Epithelial cell of umbilical artery (primary cell): ENCODE data around the gene SLC9A5. TPM values are rescaled to one million over a fixed set of nuclear protein-coding genes. Genes with fewer than 3 reads are reported as not detected.

ENCODE experiments used
- total RNA-seq: library from RNA; depleted of rRNA; stranded (reverse); fragments of >200 nt; gene quantifications from 2 replicates; pipeline ENCODE4 v1.2.3, GENCODE V29; 2014

Gene SLC9A5
- total RNA-seq: 0.30 and 0.97 TPM in 2 replicates

GRCh38 chr16:67248401-67249177 lies at the start of gene SLC9A5:
TSS of gene SLC9A5 (plus strand) at chr16:67248979. CDS start at chr16:67249015, 36 bp downstream.

GRCh38 chr16:67199011-67199807 lies 49.6 kb upstream of the SLC9A5 start, which contains the start of gene ELMO3:
TSS of gene ELMO3 (plus strand) at chr16:67199131. CDS start at chr16:67199327, 196 bp downstream.

GRCh38 chr16:67226804-67227566 lies 21.8 kb upstream of the SLC9A5 start, which contains the start of gene TMEM208:
TSS of gene TMEM208 (plus strand) at chr16:67227130. CDS start at chr16:67227219, 89 bp downstream.

GRCh38 chr16:67247192-67248072 lies 1.3 kb upstream of the SLC9A5 start, which contains the start of gene FHOD1:
TSS of gene FHOD1 (minus strand) at chr16:67247481. CDS start at chr16:67247410, 71 bp downstream.

GRCh38 chr16:67279296-67280089 lies 30.7 kb downstream of the SLC9A5 start, which contains the start of gene PLEKHG4:
TSS of gene PLEKHG4 (plus strand) at chr16:67279532. CDS start at chr16:67280045, 513 bp downstream.

Other genes with a start within 250 kb of the SLC9A5 start
- gene CBFB, start 219.8 kb upstream of the SLC9A5 start, total RNA-seq: 143 and 146 TPM in 2 replicates
- 7.8 and 10.8 TPM in 2 replicates for gene PHAF1, start 139.0 kb upstream of the SLC9A5 start, total RNA-seq
- gene B3GNT9, start 98.0 kb upstream of the SLC9A5 start, total RNA-seq: 1.6 and 4.0 TPM in 2 replicates
- 22.3 and 23.7 TPM in 2 replicates for gene TRADD, start 89.1 kb upstream of the SLC9A5 start, total RNA-seq
- 2.3 and 5.8 TPM in 2 replicates for gene FBXL8, start 89.0 kb upstream of the SLC9A5 start, total RNA-seq
- gene HSF4, start 84.2 kb upstream of the SLC9A5 start, total RNA-seq: 0.32 and 0.61 TPM in 2 replicates
- gene NOL3, start 78.4 kb upstream of the SLC9A5 start, total RNA-seq: 7.3 and 12.3 TPM in 2 replicates
- gene MATCAP1, start 65.0 kb upstream of the SLC9A5 start, total RNA-seq: 11.7 and 13.4 TPM in 2 replicates
- 8.8 and 29.9 TPM in 2 replicates for gene EXOC3L1, start 58.8 kb upstream of the SLC9A5 start, total RNA-seq
- gene E2F4, start 56.8 kb upstream of the SLC9A5 start, total RNA-seq: 83.8 and 94.1 TPM in 2 replicates
- 1.3 and 1.5 TPM in 2 replicates for gene ELMO3, start 49.8 kb upstream of the SLC9A5 start, total RNA-seq
- 36.1 and 47.1 TPM in 2 replicates for gene TMEM208, start 21.8 kb upstream of the SLC9A5 start, total RNA-seq
- 19.3 and 22.7 TPM in 2 replicates for gene FHOD1, start 1.5 kb upstream of the SLC9A5 start, total RNA-seq
- gene PLEKHG4, start 30.6 kb downstream of the SLC9A5 start, total RNA-seq: 17.5 and 41.0 TPM in 2 replicates
- gene KCTD19, start 77.8 kb downstream of the SLC9A5 start, total RNA-seq: 0.61 TPM in 1 of 2 replicates, not detected in the other
- gene LRRC36, start 77.8 kb downstream of the SLC9A5 start, total RNA-seq: 0.61 and 2.3 TPM in 2 replicates
- gene TPPP3, start 144.5 kb downstream of the SLC9A5 start, total RNA-seq: 0.15 and 1.9 TPM in 2 replicates
- gene ZDHHC1, start 167.5 kb downstream of the SLC9A5 start, total RNA-seq: 4.0 and 7.8 TPM in 2 replicates
- gene HSD11B2, start 182.1 kb downstream of the SLC9A5 start, total RNA-seq: 0.65 TPM in 1 of 2 replicates, not detected in the other
- 90.6 and 105 TPM in 2 replicates for gene ATP6V0D1, start 232.2 kb downstream of the SLC9A5 start, total RNA-seq
- not detected in 2 replicates for gene AGRP, start 234.6 kb downstream of the SLC9A5 start, total RNA-seq